Fibroblast of the aortic adventitia (primary cell): ENCODE measurements around the gene FCRL6. TPM values are rescaled to one million over a fixed set of nuclear protein-coding genes. Genes with fewer than 3 reads are reported as not detected.

Experiments used
- DNase-seq: peaks from one replicate; pipeline ENCODE4 v3.0.0-alpha.2; 2010; ENCODE audit warnings: low read depth
- H3K4me3 ChIP-seq: 2 replicates; pipeline ENCODE4 v1.5.1; 2011; ENCODE audit warnings: low read depth, mild to moderate bottlenecking, control low read depth, low read length, moderate library complexity
- CTCF ChIP-seq: IDR thresholded peaks from 2 replicates; pipeline ENCODE4 v1.5.1; 2011; ENCODE audit warnings: mild to moderate bottlenecking, low read length, control low read depth, inconsistent platforms; ENCODE audit not compliant: insufficient read depth
- total RNA-seq: library from RNA; depleted of rRNA; stranded (reverse); fragments of >200 nt; gene quantifications from 2 replicates; pipeline ENCODE4 v1.2.3, GENCODE V29; 2012; ENCODE audit warnings: low replicate concordance

Gene FCRL6
- total RNA-seq, 1 donor = not detected

GRCh38 chr1:159827102-159827490, 24.9 kb downstream of the FCRL6 start:
- DNase-seq = no peak
- H3K4me3 ChIP-seq = no peak overlapping the region
- TF ChIP-seq CTCF = no peak

- H3K4me3 ChIP-seq = no peak overlapping the region
- no peak for TF ChIP-seq CTCF
- DNase-seq = no peak
Observed at GRCh38 chr1:159827549-159827948, 25.4 kb downstream of the FCRL6 start.

- no peak overlapping the region for H3K4me3 ChIP-seq
- DNase-seq = no peak
- no peak for TF ChIP-seq CTCF
Observed at GRCh38 chr1:159828176-159828575, 26.0 kb downstream of the FCRL6 start.

- H3K4me3 ChIP-seq = no peak overlapping the region
- DNase-seq = no peak
- TF ChIP-seq CTCF = no peak
Observed at GRCh38 chr1:159828581-159829272, 26.6 kb downstream of the FCRL6 start.

- no peak overlapping the region for H3K4me3 ChIP-seq
- no peak for DNase-seq
- no peak for TF ChIP-seq CTCF
Observed at GRCh38 chr1:159829273-159829634, 27.1 kb downstream of the FCRL6 start.

- no peak overlapping the region for H3K4me3 ChIP-seq
- TF ChIP-seq CTCF = peak; percentile 12
- peak; percentile 87 for DNase-seq
Observed at GRCh38 chr1:159829822-159830465, 27.8 kb downstream of the FCRL6 start.
